Activated CD8-positive, alpha-beta memory T cell treated with anti-CD3 and anti-CD28 coated beads, Interleukin-2, amount 50 U/mL, for 1 hour (primary cell): ENCODE data around the gene CADM2.
"Not testable (repeated sequence)": the region's sequence is repeated elsewhere in the genome, so short reads cannot be mapped to it uniquely, and the experiment has no call there.

Experiments used
- DNase-seq: peaks from one replicate; pipeline ENCODE4 v3.0.0-alpha.2; 2020; ENCODE audit errors: extremely low read depth

The CADM2 gene

GRCh38 chr3:85077018-85077417 lies 118.2 kb downstream of the CADM2 start:
- DNase-seq: no peak

GRCh38 chr3:85081191-85081906 lies 122.6 kb downstream of the CADM2 start:
- no peak for DNase-seq

- DNase-seq: no peak
Observed at GRCh38 chr3:85090495-85090894, 131.7 kb downstream of the CADM2 start.

- no peak for DNase-seq
Observed at GRCh38 chr3:85100316-85100715, 141.5 kb downstream of the CADM2 start.

- no peak for DNase-seq
Observed at GRCh38 chr3:85102781-85103180, 144.0 kb downstream of the CADM2 start.

GRCh38 chr3:85110393-85110792 lies 151.6 kb downstream of the CADM2 start:
- no peak for DNase-seq

GRCh38 chr3:85120879-85121278 lies 162.1 kb downstream of the CADM2 start:
- no peak for DNase-seq

GRCh38 chr3:85132864-85133263 lies 174.1 kb downstream of the CADM2 start:
- DNase-seq: not testable (repeated sequence)

- not testable (repeated sequence) for DNase-seq
Observed at GRCh38 chr3:85133691-85134420, 175.1 kb downstream of the CADM2 start.

GRCh38 chr3:85142626-85143025 lies 183.8 kb downstream of the CADM2 start:
- no peak for DNase-seq

- no peak for DNase-seq
Observed at GRCh38 chr3:85148036-85148435, 189.2 kb downstream of the CADM2 start.

GRCh38 chr3:85151555-85151954 lies 192.8 kb downstream of the CADM2 start:
- no peak for DNase-seq

- not testable (repeated sequence) for DNase-seq
Observed at GRCh38 chr3:85153279-85153678, 194.5 kb downstream of the CADM2 start.

- DNase-seq: no peak
Observed at GRCh38 chr3:85159376-85159775, 200.6 kb downstream of the CADM2 start.

- DNase-seq: no peak
Observed at GRCh38 chr3:85161544-85161943, 202.8 kb downstream of the CADM2 start.

- DNase-seq: no peak
Observed at GRCh38 chr3:85162905-85163304, 204.1 kb downstream of the CADM2 start.

- no peak for DNase-seq
Observed at GRCh38 chr3:85164436-85164835, 205.6 kb downstream of the CADM2 start.

GRCh38 chr3:85167576-85167975 lies 208.8 kb downstream of the CADM2 start:
- DNase-seq: no peak

GRCh38 chr3:85170646-85171045 lies 211.9 kb downstream of the CADM2 start:
- DNase-seq: no peak

GRCh38 chr3:85171976-85172375 lies 213.2 kb downstream of the CADM2 start:
- DNase-seq: no peak

GRCh38 chr3:85176799-85177198 lies 218.0 kb downstream of the CADM2 start:
- no peak for DNase-seq

GRCh38 chr3:85182975-85183752 lies 224.4 kb downstream of the CADM2 start:
- no peak for DNase-seq

- DNase-seq: no peak
Observed at GRCh38 chr3:85185495-85185894, 226.7 kb downstream of the CADM2 start.
